Right lobe of liver (tissue), 4 donors: ENCODE results near the gene CCDC6.

Experiments used
- POLR2A ChIP-seq: fragments of 450-650 bp; IDR thresholded peaks from one replicate; pipeline ENCODE4 v1.6.1; 2017; ENCODE audit warnings: antibody characterized with exemption, mild to moderate bottlenecking
- TF ChIP-seq, protein P1 (sequence below), 4 donors: fragments of 200-600 bp in 3 of 4; fragments of 450-650 bp in 1 of 4; IDR thresholded peaks; one replicate each; pipeline versions ENCODE4 v1.5.1 to v1.8.0; 2016 to 2022; ENCODE audit warnings: antibody characterized with exemption in 4 of 4, mild to moderate bottlenecking in 2 of 4
- donor health status: DM: no; HTN: no; CAD: no.
- donor health status: DM: no; HTN: no; CAD: no.
- donor health status: DM: no; HTN: yes; CAD: no.

DNA sequence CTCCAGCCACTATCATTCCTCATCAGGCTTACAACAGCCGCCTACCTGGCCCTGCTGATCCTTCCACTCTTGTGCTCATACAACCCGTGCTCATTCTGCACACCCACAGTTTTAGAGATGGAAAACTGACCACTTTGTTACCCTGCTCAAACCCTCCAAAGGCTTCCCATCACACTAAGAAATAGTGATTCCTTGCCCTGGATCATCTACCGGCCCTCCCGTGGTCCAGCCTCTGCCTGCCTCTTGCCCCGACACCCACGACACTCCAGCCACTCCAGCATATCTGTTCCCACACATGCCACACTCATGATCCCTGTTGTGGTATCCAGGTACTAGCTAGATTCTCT lies 36.8 kb downstream of the CCDC6 start:
- TF ChIP-seq, protein P1, sequence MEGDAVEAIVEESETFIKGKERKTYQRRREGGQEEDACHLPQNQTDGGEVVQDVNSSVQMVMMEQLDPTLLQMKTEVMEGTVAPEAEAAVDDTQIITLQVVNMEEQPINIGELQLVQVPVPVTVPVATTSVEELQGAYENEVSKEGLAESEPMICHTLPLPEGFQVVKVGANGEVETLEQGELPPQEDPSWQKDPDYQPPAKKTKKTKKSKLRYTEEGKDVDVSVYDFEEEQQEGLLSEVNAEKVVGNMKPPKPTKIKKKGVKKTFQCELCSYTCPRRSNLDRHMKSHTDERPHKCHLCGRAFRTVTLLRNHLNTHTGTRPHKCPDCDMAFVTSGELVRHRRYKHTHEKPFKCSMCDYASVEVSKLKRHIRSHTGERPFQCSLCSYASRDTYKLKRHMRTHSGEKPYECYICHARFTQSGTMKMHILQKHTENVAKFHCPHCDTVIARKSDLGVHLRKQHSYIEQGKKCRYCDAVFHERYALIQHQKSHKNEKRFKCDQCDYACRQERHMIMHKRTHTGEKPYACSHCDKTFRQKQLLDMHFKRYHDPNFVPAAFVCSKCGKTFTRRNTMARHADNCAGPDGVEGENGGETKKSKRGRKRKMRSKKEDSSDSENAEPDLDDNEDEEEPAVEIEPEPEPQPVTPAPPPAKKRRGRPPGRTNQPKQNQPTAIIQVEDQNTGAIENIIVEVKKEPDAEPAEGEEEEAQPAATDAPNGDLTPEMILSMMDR (IDR thresholded peaks at IDR 0.05): no peak
- TF ChIP-seq POLR2A: no peak
